ES-I3 (cell line): Measurements from ENCODE around the gene LRG1.

Experiments
- H3K36me3 ChIP-seq: 2 replicates; pipeline ENCODE4 v1.6.1; 2013; ENCODE audit warnings: mild to moderate bottlenecking, low read length, control low read depth, moderate library complexity; ENCODE audit not compliant: insufficient read depth
- H3K4me1 ChIP-seq: 2 replicates; pipeline ENCODE4 v1.6.1; 2013; ENCODE audit warnings: mild to moderate bottlenecking, control low read depth, low read length; ENCODE audit not compliant: insufficient read depth
- H3K9ac ChIP-seq: 2 replicates; pipeline ENCODE4 v1.6.1; 2013; ENCODE audit warnings: low read depth, mild to moderate bottlenecking, low read length, moderate library complexity
- H3K9me3 ChIP-seq: 2 replicates; pipeline ENCODE4 v1.6.1; 2013; ENCODE audit warnings: mild to moderate bottlenecking, low read length, moderate library complexity; ENCODE audit not compliant: control insufficient read depth, insufficient read depth

The LRG1 gene

DNA sequence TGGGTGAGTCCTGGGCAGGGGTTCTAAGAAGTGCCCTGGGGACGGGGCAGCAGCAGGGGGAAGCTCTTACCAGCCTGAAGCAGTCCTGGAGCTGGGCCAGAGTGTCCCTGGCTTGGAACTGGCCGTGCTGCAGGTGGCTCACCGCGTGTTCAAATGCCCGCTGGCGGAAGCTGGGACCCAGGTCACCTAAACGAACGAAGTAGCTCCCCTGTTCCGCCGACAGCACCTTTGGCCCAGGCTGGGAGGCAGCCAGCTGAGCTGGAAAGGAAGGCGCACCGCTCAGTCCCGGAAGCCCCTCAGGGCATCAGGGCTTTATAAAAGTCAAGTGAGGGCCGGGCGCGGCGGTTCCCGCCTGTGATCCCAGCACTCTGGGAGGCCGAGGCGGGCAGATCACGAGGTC lies 31.1 kb downstream of the LRG1 start:
- no peak overlapping the region for H3K9ac ChIP-seq
- no peaks in the 10 kb centered on the region for H3K9me3 ChIP-seq
- H3K36me3 ChIP-seq: no peaks in the 10 kb centered on the region
- H3K4me1 ChIP-seq: no peaks in the 10 kb centered on the region

DNA sequence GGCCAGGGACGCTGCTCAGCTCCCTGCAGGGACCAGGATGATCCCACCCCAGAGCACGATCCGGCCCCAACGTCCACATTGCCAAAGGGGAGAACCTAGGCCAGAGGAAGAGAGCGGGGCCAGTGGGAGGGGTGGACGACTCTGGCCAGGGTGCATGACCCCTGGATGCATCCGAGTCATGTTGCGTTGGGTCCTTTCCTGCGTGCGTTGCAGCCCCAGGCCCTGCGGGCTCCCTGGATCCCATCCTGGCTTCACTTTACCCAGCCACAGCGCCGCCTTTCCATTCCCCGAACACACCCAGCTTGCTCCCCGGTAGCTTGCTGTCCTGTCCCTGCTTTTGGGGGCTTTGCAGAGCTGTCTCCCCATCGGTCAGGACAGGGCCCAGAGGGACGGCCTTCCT lies 32.0 kb downstream of the LRG1 start:
- H3K36me3 ChIP-seq: no peaks in the 10 kb centered on the region
- H3K9me3 ChIP-seq: no peaks in the 10 kb centered on the region
- no peak overlapping the region for H3K9ac ChIP-seq
- no peaks in the 10 kb centered on the region for H3K4me1 ChIP-seq

DNA sequence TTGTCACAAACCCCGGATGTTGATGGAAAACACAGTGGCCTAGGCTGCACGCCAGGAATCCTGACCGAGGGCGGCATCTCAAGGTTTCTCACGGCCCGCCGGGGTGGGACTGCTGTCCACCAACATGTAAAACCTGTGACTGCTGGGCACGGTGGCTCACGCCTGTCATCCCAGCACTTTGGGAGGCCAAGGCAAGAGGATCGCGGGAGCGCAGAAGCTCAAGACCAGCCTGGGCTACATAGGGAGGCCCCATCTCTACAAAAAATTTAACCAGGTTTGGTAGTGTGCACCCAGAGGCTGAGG lies 32.7 kb downstream of the LRG1 start:
- Histone ChIP-seq H3K9me3 (no peaks in the 10 kb centered on the region), H3K9ac (no peak overlapping the region), H3K36me3 (no peaks in the 10 kb centered on the region), H3K4me1 (no peaks in the 10 kb centered on the region)

GRCh38 chr19:4506449-4507149 lies 33.2 kb downstream of the LRG1 start:
- Histone ChIP-seq H3K9me3 (no peaks in the 10 kb centered on the region), H3K36me3 (no peaks in the 10 kb centered on the region), H3K4me1 (no peaks in the 10 kb centered on the region), H3K9ac (no peak overlapping the region)

DNA sequence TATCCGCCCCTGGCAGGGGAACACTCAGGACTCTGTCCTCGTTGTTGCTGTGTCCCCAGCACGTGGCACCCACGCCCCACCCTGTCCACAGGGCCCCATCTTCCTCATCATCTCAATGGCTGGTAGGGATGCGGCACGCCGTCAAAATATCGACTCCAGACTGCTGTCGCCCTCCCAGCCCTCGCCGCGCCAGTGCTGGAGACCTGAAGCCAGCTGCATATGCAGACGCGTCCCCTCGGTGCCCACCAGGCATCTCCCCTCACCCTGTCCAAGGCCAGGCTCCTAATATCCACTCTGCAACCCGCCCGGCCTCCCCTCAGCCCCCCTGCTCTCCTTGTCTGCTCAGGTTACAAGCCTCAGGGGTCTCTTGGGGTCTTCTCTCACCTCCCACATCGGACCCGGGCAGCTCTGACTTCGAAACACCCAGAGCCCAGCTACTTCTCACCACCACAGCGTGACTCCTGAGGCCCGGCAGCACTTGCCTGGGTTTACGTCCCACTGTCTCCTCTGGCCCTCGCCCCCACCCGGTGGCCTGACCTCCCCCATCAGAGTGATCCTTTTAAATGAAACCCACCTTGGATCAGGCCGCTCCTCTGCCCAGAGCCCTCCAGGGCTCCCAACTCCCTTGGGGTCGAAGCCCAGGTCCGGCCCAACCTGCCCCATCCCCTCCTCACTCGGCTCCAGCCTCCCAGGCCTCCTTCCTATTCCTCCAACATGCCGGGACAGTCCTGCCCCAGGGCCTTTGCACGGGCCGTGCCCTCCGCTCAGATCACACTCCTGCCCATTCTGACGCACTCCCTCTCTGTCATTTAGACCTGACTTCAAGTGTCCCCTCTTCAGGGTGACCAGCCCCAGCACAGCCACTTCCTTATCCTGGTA lies 34.0 kb downstream of the LRG1 start:
- Histone ChIP-seq H3K4me1 (no peaks in the 10 kb centered on the region), H3K9ac (no peak overlapping the region), H3K9me3 (no peaks in the 10 kb centered on the region), H3K36me3 (no peaks in the 10 kb centered on the region)

DNA sequence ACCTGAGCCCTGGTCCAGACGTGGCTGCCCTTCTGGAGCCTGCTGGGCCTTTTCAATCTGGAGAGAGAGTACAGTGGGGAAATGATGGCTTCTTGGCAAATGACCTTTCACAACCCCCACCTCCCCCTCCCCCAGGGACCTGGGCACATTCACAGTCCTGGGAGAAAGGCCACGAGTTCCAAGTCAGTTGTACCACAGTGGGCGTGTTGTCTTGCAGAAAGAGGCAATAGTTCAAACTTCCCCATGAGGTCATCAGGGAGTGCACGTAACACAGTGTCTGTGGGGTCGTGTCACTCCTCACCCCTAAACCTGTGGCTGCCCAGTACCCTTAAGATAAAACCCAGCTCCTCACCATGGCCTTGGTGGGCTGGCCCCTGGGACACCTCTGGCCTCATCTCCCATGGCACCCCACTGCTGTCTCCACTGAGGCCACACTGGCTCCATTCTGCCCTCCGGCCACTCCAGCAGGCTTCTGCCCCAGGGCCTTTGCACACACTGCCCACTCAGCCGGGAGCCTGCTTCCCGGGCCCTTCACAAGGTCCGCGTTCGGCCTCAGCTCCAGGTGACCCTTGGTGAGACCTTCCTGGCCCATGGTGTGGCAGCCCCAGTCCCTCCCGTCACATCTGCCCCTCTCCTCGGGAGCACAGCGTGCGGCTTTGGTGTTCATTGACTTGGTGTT lies 34.8 kb downstream of the LRG1 start:
- Histone ChIP-seq H3K36me3 (no peaks in the 10 kb centered on the region), H3K9me3 (no peaks in the 10 kb centered on the region), H3K9ac (no peak overlapping the region), H3K4me1 (no peaks in the 10 kb centered on the region)

DNA sequence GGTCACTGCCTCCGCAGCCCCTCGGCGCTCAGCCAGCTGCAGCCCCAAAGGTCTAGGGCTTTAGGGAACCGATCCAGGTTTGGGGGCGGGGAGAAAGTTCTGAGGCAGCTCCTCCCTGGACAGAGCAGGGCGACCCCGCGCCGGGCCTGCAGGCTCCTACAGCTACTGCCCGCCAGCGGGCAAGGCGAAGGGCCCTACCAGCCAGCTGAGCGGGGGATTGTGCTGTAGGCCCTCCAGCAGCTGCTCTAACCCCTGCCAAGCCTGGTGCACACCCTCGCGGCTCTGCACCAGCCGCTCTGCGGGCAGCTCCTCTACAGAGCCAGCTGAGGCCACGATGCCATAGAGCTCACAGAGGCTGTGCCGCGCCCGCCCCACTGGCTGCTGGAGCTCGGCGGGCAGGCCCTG lies 35.5 kb downstream of the LRG1 start:
- H3K4me1 ChIP-seq: no peaks in the 10 kb centered on the region
- H3K9me3 ChIP-seq: no peaks in the 10 kb centered on the region
- no peaks in the 10 kb centered on the region for H3K36me3 ChIP-seq
- no peak overlapping the region for H3K9ac ChIP-seq

DNA sequence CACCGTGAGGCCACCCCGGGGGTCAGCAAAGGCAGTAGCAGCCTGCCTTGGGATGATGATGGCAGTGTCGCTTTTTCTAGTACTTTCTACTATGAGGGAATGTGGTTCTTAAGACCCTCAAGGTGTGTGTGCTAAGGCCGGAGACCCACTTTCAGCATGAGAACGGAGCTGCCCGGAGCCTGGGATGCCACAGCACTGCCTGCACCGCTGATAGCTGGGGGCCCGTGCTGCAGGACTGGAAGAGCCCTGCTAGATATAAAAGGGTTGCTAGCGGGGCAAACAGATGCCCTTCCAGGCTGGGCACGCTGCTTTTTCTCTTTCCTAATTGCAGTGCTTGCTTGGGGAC lies 36.0 kb downstream of the LRG1 start:
- Histone ChIP-seq H3K9ac (no peak overlapping the region), H3K9me3 (no peaks in the 10 kb centered on the region), H3K36me3 (no peaks in the 10 kb centered on the region), H3K4me1 (no peaks in the 10 kb centered on the region)

DNA sequence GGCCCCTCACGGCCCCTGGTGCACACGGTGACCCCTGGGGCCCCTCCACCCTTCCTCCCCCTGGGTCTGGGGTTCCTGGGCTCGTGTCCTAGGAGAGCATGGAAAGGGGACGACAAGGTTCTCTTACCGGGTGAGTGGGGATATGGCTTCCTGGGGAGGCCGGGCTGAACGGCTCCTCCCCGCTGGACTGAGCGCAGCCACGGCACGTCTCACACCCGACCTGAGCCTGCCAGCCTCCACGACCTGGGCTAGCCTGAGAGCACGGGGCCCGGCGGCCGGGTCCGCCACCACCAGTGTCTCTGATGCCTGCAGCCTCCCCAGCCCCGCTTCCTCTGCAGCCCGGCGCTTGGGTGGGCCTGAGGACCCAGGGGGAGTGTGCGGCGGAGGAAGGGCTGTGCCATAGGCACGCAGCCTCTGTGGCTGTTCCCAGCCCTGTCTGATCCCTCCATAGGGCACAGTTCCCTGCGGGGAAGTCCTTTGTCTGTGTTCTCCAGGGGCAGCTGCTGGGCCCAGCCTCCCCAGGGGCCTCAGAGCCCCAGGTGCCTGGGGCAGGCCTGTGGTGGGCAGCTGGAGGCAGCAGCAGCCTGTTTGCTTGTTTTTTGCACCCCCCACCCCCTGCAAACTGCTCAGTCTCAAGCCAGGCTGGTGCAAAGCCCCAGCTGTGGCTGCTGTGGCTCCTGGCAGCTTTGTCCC lies 36.6 kb downstream of the LRG1 start:
- peaks cover 1% of the 10 kb centered on the region; the same call in 1 of the 2 replicates for H3K36me3 ChIP-seq
- H3K4me1 ChIP-seq: no peaks in the 10 kb centered on the region

GRCh38 chr19:4502282-4503131 lies 37.3 kb downstream of the LRG1 start:
- Histone ChIP-seq H3K36me3 (peaks cover 3% of the 10 kb centered on the region; the same call in 1 of the 2 replicates), H3K9me3 (no peaks in the 10 kb centered on the region)

More for the DNA sequence above, 36.6 kb downstream of the LRG1 start:
- Histone ChIP-seq H3K9ac (no peak overlapping the region), H3K9me3 (no peaks in the 10 kb centered on the region)

DNA sequence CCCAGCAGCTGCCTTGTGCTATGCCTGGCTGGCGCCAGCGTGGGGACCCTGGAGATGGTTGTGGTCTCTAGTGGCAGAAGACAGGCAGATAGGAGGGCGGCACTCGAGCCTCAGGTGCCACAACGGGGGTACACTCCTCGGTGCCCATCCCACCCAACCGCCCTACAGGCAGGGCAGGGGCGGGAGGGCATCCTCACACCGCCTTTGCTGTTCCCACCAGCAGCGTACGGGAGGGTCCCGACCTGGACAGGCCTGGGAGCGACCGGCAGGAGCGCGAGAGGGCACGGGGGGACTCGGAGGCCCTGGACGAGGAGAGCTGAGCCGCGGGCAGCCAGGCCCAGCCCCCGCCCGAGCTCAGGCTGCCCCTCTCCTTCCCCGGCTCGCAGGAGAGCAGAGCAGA lies 38.1 kb downstream of the LRG1 start:
- Histone ChIP-seq H3K9ac (no peak overlapping the region), H3K9me3 (no peaks in the 10 kb centered on the region), H3K4me1 (no peaks in the 10 kb centered on the region), H3K36me3 (peaks cover 3% of the 10 kb centered on the region; the same call in 1 of the 2 replicates)

More at GRCh38 chr19:4502282-4503131, 37.3 kb downstream of the LRG1 start:
- Histone ChIP-seq H3K9ac (no peak overlapping the region), H3K4me1 (no peaks in the 10 kb centered on the region)

GRCh38 chr19:4500841-4501591 lies 38.8 kb downstream of the LRG1 start:
- Histone ChIP-seq H3K4me1 (no peaks in the 10 kb centered on the region), H3K9me3 (no peaks in the 10 kb centered on the region), H3K36me3 (peaks cover 3% of the 10 kb centered on the region; the same call in 1 of the 2 replicates), H3K9ac (no peak overlapping the region)

DNA sequence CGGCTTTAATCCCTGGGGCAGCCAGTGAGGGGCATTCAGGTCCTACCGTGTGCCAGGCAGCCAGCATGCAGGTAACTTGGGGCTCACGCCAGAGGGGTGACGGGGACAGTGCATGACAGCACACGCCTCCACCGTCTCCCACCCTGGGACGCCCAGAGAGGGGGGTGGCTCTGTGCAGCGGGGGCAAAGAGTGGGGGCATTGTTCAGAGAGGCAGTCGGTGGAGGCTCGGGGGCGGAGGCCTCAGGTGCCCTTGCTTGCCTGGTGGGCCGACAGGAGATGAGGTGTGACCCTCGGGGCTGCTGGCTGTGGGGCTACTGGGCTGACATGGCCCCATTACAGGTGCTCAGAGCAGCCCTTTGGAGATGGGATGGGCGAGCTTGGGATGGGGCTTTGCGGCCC lies 40.0 kb downstream of the LRG1 start:
- no peaks in the 10 kb centered on the region for H3K9me3 ChIP-seq
- H3K9ac ChIP-seq: no peak overlapping the region
- H3K4me1 ChIP-seq: no peaks in the 10 kb centered on the region
- peaks cover 6% of the 10 kb centered on the region; the same call in 1 of the 2 replicates for H3K36me3 ChIP-seq
